ENCODE measurements around the gene TSPAN5. TPM values are rescaled to one million over a fixed set of nuclear protein-coding genes. Genes with fewer than 3 reads are reported as not detected.

Gene TSPAN5
- total and polyA plus RNA-seq, 9 of the 15 experiments (the other 6 are each of a cell fraction or from before 2014, with no cell fraction given), result 0.58 to 6.6 (median 0.73) TPM

GRCh38 chr4:98446499-98447375 is 211.7 kb downstream of the TSPAN5 start:
- WGBS (ENCODE audit: insufficient coverage, low coverage, missing lambda C conversion rate), result 41% methylated on average over 10 of the region's 10 CpGs
- CTCF ChIA-PET (ENCODE audit: low intra/inter-chr PET ratio), result no interaction called here
- POLR2A ChIA-PET, result interaction anchor here (0.6 kb wide), 1 partner anchor 381 kb away, joined by 3 read pairs; no protein-coding TSS in a partner anchor
- Histone ChIP-seq H3K4me3 (no peak overlapping the region), H3K27ac (ENCODE audit: extremely low read depth, low read depth, low read length) (no peak overlapping the region), H3K9me3 (replicated peaks; ENCODE audit: control insufficient read depth, insufficient read depth, low read depth, low read length) (no peaks in the 10 kb centered on the region), H3K4me1 (replicated peaks in 1 of 2; ENCODE audit: control insufficient read depth in 2 of 2, insufficient read depth in 2 of 2, low read length in 2 of 2) (no peaks in the 10 kb centered on the region; a peak in 1 of 5 replicates), H3K9me1 (ENCODE audit: control insufficient read depth, insufficient read depth, low read length) (no peaks in the 10 kb centered on the region), H3K9ac (ENCODE audit: insufficient read depth in 1 of 2, low read depth in 2 of 2, low read length in 2 of 2) (no peak overlapping the region), H2AFZ (ENCODE audit: low read depth, low read length) (no peak overlapping the region), H3K36me3 (ENCODE audit: control insufficient read depth, insufficient read depth, low read length) (peaks cover 8% of the 10 kb centered on the region; the same call in 2 of the 3 replicates), H3K4me2 (ENCODE audit: insufficient read depth, low read length) (no peak overlapping the region), H3K79me2 (ENCODE audit: control insufficient read depth, insufficient read depth, low read length) (no peaks in the 10 kb centered on the region), H4K20me1 (replicated peaks; ENCODE audit: control insufficient read depth, insufficient read depth, low read length) (no peaks in the 10 kb centered on the region), H3K27me3 (ENCODE audit: control insufficient read depth in 2 of 2, insufficient read depth in 2 of 2, low read length in 2 of 2) (no peaks in the 10 kb centered on the region)
- no peak for TF ChIP-seq U2AF1 (optimal IDR thresholded peaks at IDR 0.05; ENCODE audit: low read depth, low read length)
- TF ChIP-seq YY1 (IDR thresholded peaks at IDR 0.05; ENCODE audit: borderline replicate concordance in 1 of 3, control insufficient read depth in 1 of 3, extremely low read depth in 1 of 3, insufficient read depth in 3 of 3, insufficient read length in 1 of 3, insufficient replicate concordance in 2 of 3, low read depth in 1 of 3, low read length in 2 of 3), result peak in 1 of 3 experiments; percentile 23
- TF ChIP-seq ZNF668 (CRISPR knock-in tag; IDR thresholded peaks at IDR 0.05), result no peak
- TF ChIP-seq TCF3 (CRISPR knock-in tag; IDR thresholded peaks at IDR 0.05), result peak; percentile 64
- peak; percentile 23; the same call in 1 of the 2 replicates for TF ChIP-seq CBFA2T3 (IDR thresholded peaks at IDR 0.05)
- TF ChIP-seq, protein P1, sequence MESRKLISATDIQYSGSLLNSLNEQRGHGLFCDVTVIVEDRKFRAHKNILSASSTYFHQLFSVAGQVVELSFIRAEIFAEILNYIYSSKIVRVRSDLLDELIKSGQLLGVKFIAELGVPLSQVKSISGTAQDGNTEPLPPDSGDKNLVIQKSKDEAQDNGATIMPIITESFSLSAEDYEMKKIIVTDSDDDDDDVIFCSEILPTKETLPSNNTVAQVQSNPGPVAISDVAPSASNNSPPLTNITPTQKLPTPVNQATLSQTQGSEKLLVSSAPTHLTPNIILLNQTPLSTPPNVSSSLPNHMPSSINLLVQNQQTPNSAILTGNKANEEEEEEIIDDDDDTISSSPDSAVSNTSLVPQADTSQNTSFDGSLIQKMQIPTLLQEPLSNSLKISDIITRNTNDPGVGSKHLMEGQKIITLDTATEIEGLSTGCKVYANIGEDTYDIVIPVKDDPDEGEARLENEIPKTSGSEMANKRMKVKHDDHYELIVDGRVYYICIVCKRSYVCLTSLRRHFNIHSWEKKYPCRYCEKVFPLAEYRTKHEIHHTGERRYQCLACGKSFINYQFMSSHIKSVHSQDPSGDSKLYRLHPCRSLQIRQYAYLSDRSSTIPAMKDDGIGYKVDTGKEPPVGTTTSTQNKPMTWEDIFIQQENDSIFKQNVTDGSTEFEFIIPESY (CRISPR knock-in tag; IDR thresholded peaks at IDR 0.05), result peak; percentile 71; the same call in 1 of the 2 replicates
- TF ChIP-seq XRCC5 (IDR thresholded peaks at IDR 0.05; ENCODE audit: low read depth, low read length), result no peak
- TF ChIP-seq BRD4 (IDR thresholded peaks at IDR 0.05), result no peak
- no peak for TF ChIP-seq BDP1 (IDR thresholded peaks at IDR 0.05; ENCODE audit: insufficient read depth, insufficient read length)
- no peak for TF ChIP-seq SMARCB1 (IDR thresholded peaks at IDR 0.05; ENCODE audit: insufficient read length, low read depth)
- peak; percentile 65 for TF ChIP-seq FOSL1 (tag; conservative IDR thresholded peaks at IDR 0.05)
- BruUV-seq (replicated peaks), result no TSS peak
- no peak for ATAC-seq
- intact Hi-C loops (cut with micrococcal nuclease) (no loop called here), in situ Hi-C loops (cut with MboI) (no loop called here)
- peak in 1 of 4 experiments; percentile 18 for DNase-seq (ENCODE audit: extremely low read depth in 1 of 4, low spot score in 3 of 4)
- no peak for FAIRE-seq

Data from K562 (cell line).